Measurements from ENCODE around the gene POLL. TPM values are rescaled to one million over a fixed set of nuclear protein-coding genes. Genes with fewer than 3 reads are reported as not detected.

The POLL gene
- total RNA-seq, 3 donors from 2014 or later (not counting 1 experiment from before 2014, with no cell fraction given), result 22.8 to 31.4 (median 26.1) TPM

DNA sequence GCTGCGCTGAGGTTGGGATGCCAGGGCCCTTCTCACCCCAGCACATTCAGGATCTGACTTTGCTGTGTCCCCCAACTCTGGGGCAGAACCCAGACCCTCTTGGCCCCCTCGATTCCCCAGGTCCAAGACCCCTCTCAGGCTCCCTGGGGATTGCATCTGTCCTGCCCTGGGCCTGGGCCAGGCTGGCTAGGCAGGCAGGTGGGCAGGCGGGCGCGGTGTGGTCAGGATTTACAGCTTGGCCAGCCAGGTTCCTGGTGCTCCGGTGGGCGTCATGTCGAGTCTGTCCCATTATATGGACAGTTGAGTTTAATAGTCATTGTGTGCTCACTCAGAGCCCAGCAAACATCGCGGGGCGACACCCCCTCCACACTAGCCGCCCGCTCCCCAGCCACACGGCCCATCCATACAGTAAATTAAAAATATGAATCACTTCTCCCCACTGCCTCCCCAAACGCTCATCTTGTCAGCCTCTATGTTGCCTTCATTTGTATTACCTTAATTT, 23.5 kb downstream of the POLL start:
- no peaks in the 10 kb centered on the region for H3K36me3 Mint-ChIP-seq
- no peaks in the 10 kb centered on the region for H3K36me3 ChIP-seq (ENCODE audit: control insufficient read depth, insufficient read depth, low read length)
- peaks cover 29% of the 10 kb centered on the region for H3K27me3 ChIP-seq (ENCODE audit: control insufficient read depth, insufficient read depth, low read length)
- peaks cover 3% of the 10 kb centered on the region for H3K4me1 ChIP-seq (ENCODE audit: control insufficient read depth, insufficient read depth, low read length)
- no peak overlapping the region for H3K4me3 ChIP-seq (ENCODE audit: low read length)
- TF ChIP-seq, protein P1, sequence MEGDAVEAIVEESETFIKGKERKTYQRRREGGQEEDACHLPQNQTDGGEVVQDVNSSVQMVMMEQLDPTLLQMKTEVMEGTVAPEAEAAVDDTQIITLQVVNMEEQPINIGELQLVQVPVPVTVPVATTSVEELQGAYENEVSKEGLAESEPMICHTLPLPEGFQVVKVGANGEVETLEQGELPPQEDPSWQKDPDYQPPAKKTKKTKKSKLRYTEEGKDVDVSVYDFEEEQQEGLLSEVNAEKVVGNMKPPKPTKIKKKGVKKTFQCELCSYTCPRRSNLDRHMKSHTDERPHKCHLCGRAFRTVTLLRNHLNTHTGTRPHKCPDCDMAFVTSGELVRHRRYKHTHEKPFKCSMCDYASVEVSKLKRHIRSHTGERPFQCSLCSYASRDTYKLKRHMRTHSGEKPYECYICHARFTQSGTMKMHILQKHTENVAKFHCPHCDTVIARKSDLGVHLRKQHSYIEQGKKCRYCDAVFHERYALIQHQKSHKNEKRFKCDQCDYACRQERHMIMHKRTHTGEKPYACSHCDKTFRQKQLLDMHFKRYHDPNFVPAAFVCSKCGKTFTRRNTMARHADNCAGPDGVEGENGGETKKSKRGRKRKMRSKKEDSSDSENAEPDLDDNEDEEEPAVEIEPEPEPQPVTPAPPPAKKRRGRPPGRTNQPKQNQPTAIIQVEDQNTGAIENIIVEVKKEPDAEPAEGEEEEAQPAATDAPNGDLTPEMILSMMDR (IDR thresholded peaks at IDR 0.05), result no peak
- H3K27ac Mint-ChIP-seq, result no peak overlapping the region
- DNase-seq (no peak), ATAC-seq (no peak)
- peaks cover 39 to 44% of the 10 kb centered on the region in 2 donors for H3K27me3 Mint-ChIP-seq (ENCODE audit: low read depth in 2 of 2)
- peaks cover 6 to 20% of the 10 kb centered on the region in 2 donors for H3K4me1 Mint-ChIP-seq
- no peaks in the 10 kb centered on the region for H3K9me3 ChIP-seq (ENCODE audit: control insufficient read depth, insufficient read depth, low read length)
- intact Hi-C loops (cut with micrococcal nuclease), result no loop called here
- 93% methylated on average over 12 of the region's 15 CpGs for WGBS (ENCODE audit: insufficient coverage)
- no peaks in the 10 kb centered on the region for H3K9me3 Mint-ChIP-seq
- no peak overlapping the region for H3K27ac ChIP-seq (ENCODE audit: low read length)
- H3K4me3 Mint-ChIP-seq, result no peak overlapping the region

DNA sequence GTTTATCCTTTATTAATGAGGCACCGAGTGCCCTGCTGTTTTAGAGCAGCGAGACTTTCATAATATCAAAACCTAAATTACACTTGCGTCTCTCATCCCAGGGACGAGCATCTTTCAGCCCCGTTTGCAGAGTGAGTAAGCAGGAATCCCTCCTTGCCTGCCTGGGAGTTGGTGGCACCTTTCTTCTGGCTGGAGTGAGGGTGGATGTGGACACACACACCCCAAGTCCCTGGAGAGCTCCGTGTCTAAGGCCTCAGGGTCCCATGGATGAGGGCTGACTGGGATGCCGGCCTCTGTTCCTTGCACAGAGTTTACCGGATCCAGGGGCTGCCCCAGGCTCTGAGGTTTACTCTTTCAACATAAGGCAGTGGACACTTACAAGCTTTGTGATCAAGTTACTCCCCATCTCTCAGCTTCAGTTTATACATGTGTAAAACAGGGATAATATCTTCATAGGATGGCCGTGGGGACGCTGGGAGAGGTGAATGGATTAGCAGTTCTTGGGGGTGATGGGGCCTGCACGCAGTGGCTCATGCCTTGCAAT, 24.5 kb downstream of the POLL start:
- H3K4me1 Mint-ChIP-seq, result peaks cover 9 to 25% of the 10 kb centered on the region in 2 donors
- peaks cover 37 to 38% of the 10 kb centered on the region in 2 donors for H3K27me3 Mint-ChIP-seq (ENCODE audit: low read depth in 2 of 2)
- H3K9me3 Mint-ChIP-seq, result no peaks in the 10 kb centered on the region
- no peak overlapping the region for H3K27ac ChIP-seq (ENCODE audit: low read length)
- no peaks in the 10 kb centered on the region for H3K9me3 ChIP-seq (ENCODE audit: control insufficient read depth, insufficient read depth, low read length)
- no peak overlapping the region for H3K4me3 ChIP-seq (ENCODE audit: low read length)
- ATAC-seq (no peak), DNase-seq (no peak)
- H3K4me1 ChIP-seq (ENCODE audit: control insufficient read depth, insufficient read depth, low read length), result no peaks in the 10 kb centered on the region
- H3K27ac Mint-ChIP-seq, result no peak overlapping the region
- no peak overlapping the region for H3K4me3 Mint-ChIP-seq
- 83% methylated on average over 11 of the region's 11 CpGs for WGBS (ENCODE audit: insufficient coverage)
- intact Hi-C loops (cut with micrococcal nuclease), result no loop called here
- no peaks in the 10 kb centered on the region for H3K36me3 ChIP-seq (ENCODE audit: control insufficient read depth, insufficient read depth, low read length)
- H3K36me3 Mint-ChIP-seq, result no peaks in the 10 kb centered on the region
- H3K27me3 ChIP-seq (ENCODE audit: control insufficient read depth, insufficient read depth, low read length), result peaks cover 24% of the 10 kb centered on the region
- TF ChIP-seq, protein P1 (IDR thresholded peaks at IDR 0.05), result no peak

DNA sequence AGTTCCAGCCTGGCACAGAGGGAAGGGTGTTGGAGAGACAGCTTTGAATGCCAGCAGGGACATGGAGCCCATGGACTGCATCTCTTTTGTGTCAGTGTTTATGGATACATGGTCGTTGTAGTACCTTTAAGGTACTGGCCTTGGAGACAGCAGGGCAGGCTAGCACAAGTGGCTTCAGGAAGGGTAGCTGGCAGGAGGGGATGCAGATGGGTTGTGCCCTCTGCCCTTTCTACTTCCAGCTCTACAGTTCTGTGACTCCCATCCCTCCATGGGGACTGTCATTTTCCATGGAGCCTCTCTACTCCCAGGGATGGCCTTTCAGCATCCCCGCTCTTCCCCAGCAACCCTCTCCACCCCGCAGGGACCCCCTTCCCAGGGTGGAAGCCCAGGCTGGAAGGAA, 25.1 kb downstream of the POLL start:
- peaks cover 22% of the 10 kb centered on the region for H3K27me3 ChIP-seq (ENCODE audit: control insufficient read depth, insufficient read depth, low read length)
- Mint-ChIP-seq H3K27ac (no peak overlapping the region), H3K36me3 (no peaks in the 10 kb centered on the region), H3K4me3 (no peak overlapping the region), H3K9me3 (no peaks in the 10 kb centered on the region), H3K4me1 (peaks cover 15 to 31% of the 10 kb centered on the region in 2 donors), H3K27me3 (ENCODE audit: low read depth in 2 of 2) (peaks cover 31 to 32% of the 10 kb centered on the region in 2 donors)
- DNase-seq (no peak), ATAC-seq (no peak)
- peaks cover 4% of the 10 kb centered on the region for H3K4me1 ChIP-seq (ENCODE audit: control insufficient read depth, insufficient read depth, low read length)
- no peaks in the 10 kb centered on the region for H3K36me3 ChIP-seq (ENCODE audit: control insufficient read depth, insufficient read depth, low read length)
- intact Hi-C loops (cut with micrococcal nuclease), result no loop called here
- no peak overlapping the region for H3K4me3 ChIP-seq (ENCODE audit: low read length)
- WGBS (ENCODE audit: insufficient coverage), result 60% methylated on average over 2 of the region's 3 CpGs
- no peaks in the 10 kb centered on the region for H3K9me3 ChIP-seq (ENCODE audit: control insufficient read depth, insufficient read depth, low read length)
- H3K27ac ChIP-seq (ENCODE audit: low read length), result no peak overlapping the region
- TF ChIP-seq, protein P1 (IDR thresholded peaks at IDR 0.05), result no peak

DNA sequence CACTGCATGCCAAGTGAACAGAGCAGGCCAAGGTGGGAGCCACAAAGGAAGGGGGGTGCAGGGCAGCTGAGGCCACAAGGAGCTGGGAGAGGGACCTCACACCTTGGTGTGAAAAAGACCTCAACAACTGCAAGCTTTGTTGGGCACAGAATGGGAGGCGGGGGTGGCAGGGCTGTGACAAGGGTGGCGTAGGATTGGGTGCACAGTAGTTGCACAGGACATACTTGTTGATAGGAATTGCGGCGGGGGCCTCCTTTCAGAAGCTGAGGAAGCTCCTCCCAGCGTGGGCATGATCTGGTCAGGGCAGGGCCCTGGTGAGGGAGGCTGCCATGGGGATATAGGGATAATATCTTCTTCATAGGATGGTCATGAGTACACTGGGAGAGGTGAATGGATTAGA, 25.8 kb downstream of the POLL start:
- intact Hi-C loops (cut with micrococcal nuclease), result no loop called here
- ATAC-seq (no peak), DNase-seq (no peak)
- H3K4me1 ChIP-seq (ENCODE audit: control insufficient read depth, insufficient read depth, low read length), result peaks cover 7% of the 10 kb centered on the region
- H3K36me3 ChIP-seq (ENCODE audit: control insufficient read depth, insufficient read depth, low read length), result no peaks in the 10 kb centered on the region
- H3K4me3 ChIP-seq (ENCODE audit: low read length), result no peak overlapping the region
- 80% methylated on average over 5 of the region's 5 CpGs for WGBS (ENCODE audit: insufficient coverage)
- no peak overlapping the region for H3K27ac ChIP-seq (ENCODE audit: low read length)
- H3K9me3 Mint-ChIP-seq, result no peaks in the 10 kb centered on the region
- no peak overlapping the region for H3K27ac Mint-ChIP-seq
- H3K4me1 Mint-ChIP-seq, result peaks cover 19 to 36% of the 10 kb centered on the region in 2 donors
- H3K36me3 Mint-ChIP-seq, result no peaks in the 10 kb centered on the region
- peaks cover 16% of the 10 kb centered on the region for H3K27me3 ChIP-seq (ENCODE audit: control insufficient read depth, insufficient read depth, low read length)
- peaks cover 23 to 26% of the 10 kb centered on the region in 2 donors for H3K27me3 Mint-ChIP-seq (ENCODE audit: low read depth in 2 of 2)
- H3K4me3 Mint-ChIP-seq, result no peak overlapping the region
- TF ChIP-seq, protein P1 (IDR thresholded peaks at IDR 0.05), result no peak
- no peaks in the 10 kb centered on the region for H3K9me3 ChIP-seq (ENCODE audit: control insufficient read depth, insufficient read depth, low read length)

Data from natural killer cell (primary cell).